Colonic mucosa (tissue), 4 donors: ENCODE measurements around the gene AK9. TPM values are rescaled to one million over a fixed set of nuclear protein-coding genes. Genes with fewer than 3 reads are reported as not detected.

Experiments used
- DNase-seq: peaks from one replicate; pipeline ENCODE4 v3.0.0-alpha.2; 2020
- H3K27ac ChIP-seq: fragments of 200-600 bp; one replicate; pipeline ENCODE4 v1.8.0; 2021
- H3K27me3 ChIP-seq: fragments of 200-600 bp; one replicate; pipeline ENCODE4 v1.8.0; 2021
- H3K36me3 ChIP-seq: fragments of 200-600 bp; one replicate; pipeline ENCODE4 v1.8.0; 2021
- H3K4me1 ChIP-seq: fragments of 200-600 bp; one replicate; pipeline ENCODE4 v1.8.0; 2021; ENCODE audit warnings: mild to moderate bottlenecking
- H3K4me3 ChIP-seq: fragments of 200-600 bp; one replicate; pipeline ENCODE4 v1.8.0; 2021
- H3K9ac ChIP-seq, 2 donors: one replicate each; pipeline ENCODE4 v1.7.0; 2013; ENCODE audit warnings: control low read depth in 2 of 2, low read depth in 2 of 2, low read length in 2 of 2
- H3K9me3 ChIP-seq: fragments of 200-600 bp; one replicate; pipeline ENCODE4 v1.8.0; 2021
- CTCF ChIP-seq: fragments of 200-600 bp; IDR thresholded peaks from one replicate; pipeline ENCODE4 v1.8.0; 2022; ENCODE audit warnings: antibody characterized with exemption, mild to moderate bottlenecking
- intact Hi-C: fragments of 100-400 bp; cut with DNase I; formaldehyde crosslinking; loops from one replicate; pipeline ENCODE4 v1.14.1; 2022
- total RNA-seq, 2 donors: library from RNA; stranded (reverse); fragmentation: NEBNext Ultra II Directional in 1 of 2; extraction: Animal tissue kit (Norgen Biotek cat#: 25700) in 1 of 2; gene quantifications; one replicate each; pipeline ENCODE4 v1.2.1, GENCODE V29; 2021
- donor health status: healthy.
- donor health status: DM: no; HTN: no; CAD: no.
- donor health status: DM: no; HTN: no; CAD: no.

AK9 gene
- total RNA-seq, 2 donors from 2014 or later: 5.6 to 5.7 TPM

GRCh38 chr6:109453594-109454495, 237.2 kb downstream of the AK9 start:
- Histone ChIP-seq H3K4me1 (peaks cover 16% of the 10 kb centered on the region), H3K27ac (peak overlapping the region; percentile 78), H3K9ac (peak overlapping the region; percentile 88 to 95), H3K36me3 (no peaks in the 10 kb centered on the region), H3K9me3 (no peaks in the 10 kb centered on the region), H3K4me3 (peak overlapping the region; percentile 63), H3K27me3 (no peaks in the 10 kb centered on the region)
- intact Hi-C loops: no loop called here
- no peak for DNase-seq
- no peak for TF ChIP-seq CTCF

GRCh38 chr6:109453156-109453555, 237.8 kb downstream of the AK9 start:
- Histone ChIP-seq H3K36me3 (no peaks in the 10 kb centered on the region), H3K9ac (no peak overlapping the region), H3K9me3 (no peaks in the 10 kb centered on the region), H3K4me1 (peaks cover 12% of the 10 kb centered on the region), H3K27me3 (no peaks in the 10 kb centered on the region), H3K4me3 (no peak overlapping the region), H3K27ac (no peak overlapping the region)
- intact Hi-C loops: no loop called here
- TF ChIP-seq CTCF: no peak
- no peak for DNase-seq

GRCh38 chr6:109452181-109452580, 238.8 kb downstream of the AK9 start:
- DNase-seq: no peak
- no peak overlapping the region for H3K9ac ChIP-seq
- intact Hi-C loops: no loop called here
- no peak overlapping the region for H3K4me3 ChIP-seq
- TF ChIP-seq CTCF: no peak
- no peaks in the 10 kb centered on the region for H3K27me3 ChIP-seq
- peaks cover 11% of the 10 kb centered on the region for H3K4me1 ChIP-seq
- H3K27ac ChIP-seq: no peak overlapping the region
- no peaks in the 10 kb centered on the region for H3K9me3 ChIP-seq
- no peaks in the 10 kb centered on the region for H3K36me3 ChIP-seq

GRCh38 chr6:109451376-109451775, 239.6 kb downstream of the AK9 start:
- Histone ChIP-seq H3K27ac (no peak overlapping the region), H3K4me1 (peaks cover 8% of the 10 kb centered on the region), H3K36me3 (no peaks in the 10 kb centered on the region), H3K4me3 (no peak overlapping the region), H3K9me3 (no peaks in the 10 kb centered on the region), H3K27me3 (no peaks in the 10 kb centered on the region), H3K9ac (no peak overlapping the region)
- TF ChIP-seq CTCF: no peak
- intact Hi-C loops: no loop called here
- no peak for DNase-seq

GRCh38 chr6:109450801-109451200, 240.2 kb downstream of the AK9 start:
- intact Hi-C loops: no loop called here
- no peak for DNase-seq
- Histone ChIP-seq H3K36me3 (no peaks in the 10 kb centered on the region), H3K27me3 (no peaks in the 10 kb centered on the region), H3K9me3 (no peaks in the 10 kb centered on the region), H3K4me1 (peaks cover 8% of the 10 kb centered on the region), H3K27ac (no peak overlapping the region), H3K9ac (no peak overlapping the region), H3K4me3 (no peak overlapping the region)
- no peak for TF ChIP-seq CTCF
